Measurements from ENCODE around the gene ANKS1B.

DNA sequence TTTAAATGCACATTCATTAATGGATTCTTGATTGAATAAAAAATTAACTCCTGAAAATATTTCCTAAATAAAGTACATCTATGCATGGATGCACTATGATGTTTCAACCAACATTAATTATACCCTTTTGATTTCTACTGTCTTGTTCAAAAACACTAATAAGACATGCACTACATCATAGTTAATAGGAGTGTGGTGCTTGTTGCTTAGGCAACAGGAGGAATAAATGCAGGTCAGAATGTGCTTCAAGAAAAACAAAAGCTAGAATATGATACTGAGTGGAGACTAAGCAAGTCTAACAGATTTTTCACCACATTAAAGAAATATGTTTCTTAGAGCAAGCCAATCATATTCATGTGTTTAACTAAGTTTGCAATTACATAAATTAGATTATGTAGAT is 833.0 kb downstream of the ANKS1B start:
- TF ChIP-seq, protein P1, sequence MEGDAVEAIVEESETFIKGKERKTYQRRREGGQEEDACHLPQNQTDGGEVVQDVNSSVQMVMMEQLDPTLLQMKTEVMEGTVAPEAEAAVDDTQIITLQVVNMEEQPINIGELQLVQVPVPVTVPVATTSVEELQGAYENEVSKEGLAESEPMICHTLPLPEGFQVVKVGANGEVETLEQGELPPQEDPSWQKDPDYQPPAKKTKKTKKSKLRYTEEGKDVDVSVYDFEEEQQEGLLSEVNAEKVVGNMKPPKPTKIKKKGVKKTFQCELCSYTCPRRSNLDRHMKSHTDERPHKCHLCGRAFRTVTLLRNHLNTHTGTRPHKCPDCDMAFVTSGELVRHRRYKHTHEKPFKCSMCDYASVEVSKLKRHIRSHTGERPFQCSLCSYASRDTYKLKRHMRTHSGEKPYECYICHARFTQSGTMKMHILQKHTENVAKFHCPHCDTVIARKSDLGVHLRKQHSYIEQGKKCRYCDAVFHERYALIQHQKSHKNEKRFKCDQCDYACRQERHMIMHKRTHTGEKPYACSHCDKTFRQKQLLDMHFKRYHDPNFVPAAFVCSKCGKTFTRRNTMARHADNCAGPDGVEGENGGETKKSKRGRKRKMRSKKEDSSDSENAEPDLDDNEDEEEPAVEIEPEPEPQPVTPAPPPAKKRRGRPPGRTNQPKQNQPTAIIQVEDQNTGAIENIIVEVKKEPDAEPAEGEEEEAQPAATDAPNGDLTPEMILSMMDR (IDR thresholded peaks at IDR 0.05): no peak
- TF ChIP-seq POLR2A (IDR thresholded peaks at IDR 0.05) (no peak), POLR2AphosphoS5 (IDR thresholded peaks at IDR 0.05) (no peak), EP300 (IDR thresholded peaks at IDR 0.05) (no peak)

All from suprapubic skin (tissue), 4 donors.